Hypothalamus (tissue), 51 donors: ENCODE measurements around the gene SLC35B3.
"Not testable (repeated sequence)": the region's sequence is repeated elsewhere in the genome, so short reads cannot be mapped to it uniquely, and the experiment has no call there.

Source experiments
- DNase-seq, 51 donors: peaks; one replicate each; lab custom pipeline; 2025; lab: John Stamatoyannopoulos, UW

Gene SLC35B3

GRCh38 chr6:8415913-8416312, 19.4 kb downstream of the SLC35B3 start:
- DNase-seq, result no peak

- no peak for DNase-seq
Measured at GRCh38 chr6:8415280-8415679, 20.1 kb downstream of the SLC35B3 start.

- DNase-seq, result no peak
Measured at GRCh38 chr6:8414844-8415243, 20.5 kb downstream of the SLC35B3 start.

GRCh38 chr6:8405946-8406345, 29.4 kb downstream of the SLC35B3 start:
- not testable (repeated sequence) for DNase-seq

- DNase-seq, result no peak
Measured at GRCh38 chr6:8402546-8402945, 32.8 kb downstream of the SLC35B3 start.

GRCh38 chr6:8400663-8401062, 34.7 kb downstream of the SLC35B3 start:
- DNase-seq, result no peak

- DNase-seq, result no peak
Measured at GRCh38 chr6:8392569-8392968, 42.8 kb downstream of the SLC35B3 start.

GRCh38 chr6:8391934-8392333, 43.4 kb downstream of the SLC35B3 start:
- DNase-seq, result no peak

- no peak for DNase-seq
Measured at GRCh38 chr6:8389036-8389818, 46.1 kb downstream of the SLC35B3 start.

GRCh38 chr6:8387942-8388437, 47.4 kb downstream of the SLC35B3 start:
- no peak for DNase-seq

- DNase-seq, result no peak
Measured at GRCh38 chr6:8383584-8383983, 51.8 kb downstream of the SLC35B3 start.

- DNase-seq, result no peak
Measured at GRCh38 chr6:8382434-8382833, 52.9 kb downstream of the SLC35B3 start.

- no peak for DNase-seq
Measured at GRCh38 chr6:8375916-8376315, 59.4 kb downstream of the SLC35B3 start.
